Stimulated activated CD8-positive, alpha-beta memory T cell treated with anti-CD3 and anti-CD28 coated beads, Interleukin-7, amount 100 ng/mL, for 1 hour (primary cell): ENCODE data around the gene CUL4B.
"Not testable (repeated sequence)": the region's sequence is repeated elsewhere in the genome, so short reads cannot be mapped to it uniquely, and the experiment has no call there.

Experiments used
- DNase-seq, 2 donors: peaks; one replicate each; pipeline ENCODE4 v3.0.0-alpha.2; 2020; ENCODE audit warnings: low read depth in 2 of 2

CUL4B gene

GRCh38 chrX:120522820-120523219 is 37.9 kb downstream of the CUL4B start:
- no peak for DNase-seq

GRCh38 chrX:120517936-120518335 is 42.8 kb downstream of the CUL4B start:
- no peak for DNase-seq

GRCh38 chrX:120514236-120514635 is 46.5 kb downstream of the CUL4B start:
- DNase-seq, result no peak

- no peak for DNase-seq
These were observed 48.1 kb downstream of the CUL4B start for GRCh38 chrX:120512627-120513026.

GRCh38 chrX:120512222-120512621 is 48.5 kb downstream of the CUL4B start:
- DNase-seq, result no peak

- DNase-seq, result no peak
These were observed 56.2 kb downstream of the CUL4B start for GRCh38 chrX:120504569-120504968.

- no peak for DNase-seq
These were observed 61.3 kb downstream of the CUL4B start for GRCh38 chrX:120499301-120500072.

- DNase-seq, result not testable (repeated sequence)
These were observed 70.6 kb downstream of the CUL4B start for GRCh38 chrX:120490119-120490518.

- no peak for DNase-seq
These were observed 74.0 kb downstream of the CUL4B start for GRCh38 chrX:120486786-120487185.

- peak in 1 of 2 donors; percentile 8 for DNase-seq
These were observed 74.9 kb downstream of the CUL4B start for GRCh38 chrX:120485638-120486520.

- no peak for DNase-seq
These were observed 75.5 kb downstream of the CUL4B start for GRCh38 chrX:120485315-120485637.

GRCh38 chrX:120477453-120477852 is 83.3 kb downstream of the CUL4B start:
- no peak for DNase-seq

- DNase-seq, result no peak
These were observed 84.0 kb downstream of the CUL4B start for GRCh38 chrX:120476714-120477113.

GRCh38 chrX:120475447-120475846 is 85.3 kb downstream of the CUL4B start:
- not testable (repeated sequence) for DNase-seq
